ENCODE measurements around the gene ATOSA. TPM values are rescaled to one million over a fixed set of nuclear protein-coding genes. Genes with fewer than 3 reads are reported as not detected.

The ATOSA gene
- total and polyA plus RNA-seq, 2 of the 13 experiments (the other 11 are each of a cell fraction or from before 2014, with no cell fraction given), result 6.6 to 16.3 TPM

DNA sequence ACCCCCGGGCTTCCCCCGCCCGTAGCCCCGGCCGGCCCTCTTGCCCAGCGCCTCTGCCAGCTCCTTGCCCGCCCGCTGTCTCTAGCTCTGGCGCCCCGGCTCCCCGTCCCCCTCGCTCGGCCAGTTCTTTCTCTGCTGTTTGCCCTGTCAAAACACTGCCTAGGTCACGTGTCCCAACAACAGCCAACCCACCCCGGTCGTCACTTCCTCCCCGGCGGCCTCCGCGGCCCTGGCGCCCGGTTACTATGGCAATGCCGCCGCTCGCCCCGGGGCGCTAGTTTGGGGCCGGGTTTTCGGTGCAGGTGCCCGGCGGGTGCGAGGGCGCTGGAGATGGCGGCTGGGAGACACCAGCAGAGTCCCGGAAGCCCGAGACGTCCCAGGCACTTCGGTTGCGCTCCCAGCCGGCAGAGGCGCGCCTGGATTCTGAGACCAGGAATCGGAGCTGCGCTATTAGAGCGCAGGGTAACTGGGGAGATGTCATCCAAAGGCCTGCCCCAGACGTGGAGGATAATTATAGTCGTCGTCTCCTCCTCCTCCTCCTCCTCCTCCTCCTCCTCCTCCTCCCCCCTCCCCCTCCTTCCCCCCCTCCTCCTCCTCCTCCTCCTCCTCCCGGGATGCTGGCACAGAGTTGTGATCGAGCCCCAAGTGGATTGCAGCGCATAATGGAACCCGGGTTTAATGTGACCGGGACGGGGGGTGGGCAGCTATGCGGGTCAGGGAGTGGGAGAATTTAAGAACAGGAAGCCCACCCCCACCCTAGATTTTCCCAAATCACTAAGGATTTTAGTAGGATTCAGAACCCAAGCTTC lies at the start of gene ATOSA (continued):
- TF ChIP-seq, protein P1, sequence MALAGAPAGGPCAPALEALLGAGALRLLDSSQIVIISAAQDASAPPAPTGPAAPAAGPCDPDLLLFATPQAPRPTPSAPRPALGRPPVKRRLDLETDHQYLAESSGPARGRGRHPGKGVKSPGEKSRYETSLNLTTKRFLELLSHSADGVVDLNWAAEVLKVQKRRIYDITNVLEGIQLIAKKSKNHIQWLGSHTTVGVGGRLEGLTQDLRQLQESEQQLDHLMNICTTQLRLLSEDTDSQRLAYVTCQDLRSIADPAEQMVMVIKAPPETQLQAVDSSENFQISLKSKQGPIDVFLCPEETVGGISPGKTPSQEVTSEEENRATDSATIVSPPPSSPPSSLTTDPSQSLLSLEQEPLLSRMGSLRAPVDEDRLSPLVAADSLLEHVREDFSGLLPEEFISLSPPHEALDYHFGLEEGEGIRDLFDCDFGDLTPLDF (CRISPR knock-in tag; IDR thresholded peaks at IDR 0.05), result 0 out of 2 replicates have a peak, but pooled peaks have one; percentile 52
- TF ChIP-seq, protein P2, sequence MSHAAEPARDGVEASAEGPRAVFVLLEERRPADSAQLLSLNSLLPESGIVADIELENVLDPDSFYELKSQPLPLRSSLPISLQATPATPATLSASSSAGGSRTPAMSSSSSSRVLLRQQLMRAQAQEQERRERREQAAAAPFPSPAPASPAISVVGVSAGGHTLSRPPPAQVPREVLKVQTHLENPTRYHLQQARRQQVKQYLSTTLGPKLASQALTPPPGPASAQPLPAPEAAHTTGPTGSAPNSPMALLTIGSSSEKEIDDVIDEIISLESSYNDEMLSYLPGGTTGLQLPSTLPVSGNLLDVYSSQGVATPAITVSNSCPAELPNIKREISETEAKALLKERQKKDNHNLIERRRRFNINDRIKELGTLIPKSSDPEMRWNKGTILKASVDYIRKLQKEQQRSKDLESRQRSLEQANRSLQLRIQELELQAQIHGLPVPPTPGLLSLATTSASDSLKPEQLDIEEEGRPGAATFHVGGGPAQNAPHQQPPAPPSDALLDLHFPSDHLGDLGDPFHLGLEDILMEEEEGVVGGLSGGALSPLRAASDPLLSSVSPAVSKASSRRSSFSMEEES (CRISPR knock-in tag; IDR thresholded peaks at IDR 0.05), result peak; percentile 66; the same call in 1 of the 2 replicates
- TF ChIP-seq ZNF501 (CRISPR knock-in tag; IDR thresholded peaks at IDR 0.05) (peak; percentile 11), CREB1 (IDR thresholded peaks at IDR 0.05) (peak; percentile 78), CREB1 (CRISPR knock-in tag; IDR thresholded peaks at IDR 0.05) (peak; percentile 91), TOPORS (CRISPR knock-in tag; IDR thresholded peaks at IDR 0.05) (peak; percentile 34; the same call in 1 of the 2 replicates)
- TF ChIP-seq, protein P3, sequence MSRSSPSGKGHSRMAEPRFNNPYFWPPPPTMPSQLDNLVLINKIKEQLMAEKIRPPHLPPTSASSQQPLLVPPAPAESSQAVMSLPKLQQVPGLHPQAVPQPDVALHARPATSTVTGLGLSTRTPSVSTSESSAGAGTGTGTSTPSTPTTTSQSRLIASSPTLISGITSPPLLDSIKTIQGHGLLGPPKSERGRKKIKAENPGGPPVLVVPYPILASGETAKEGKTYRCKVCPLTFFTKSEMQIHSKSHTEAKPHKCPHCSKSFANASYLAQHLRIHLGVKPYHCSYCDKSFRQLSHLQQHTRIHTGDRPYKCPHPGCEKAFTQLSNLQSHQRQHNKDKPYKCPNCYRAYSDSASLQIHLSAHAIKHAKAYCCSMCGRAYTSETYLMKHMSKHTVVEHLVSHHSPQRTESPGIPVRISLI (CRISPR knock-in tag; IDR thresholded peaks at IDR 0.05; ENCODE audit: borderline replicate concordance), result no peak; the same call in 1 of the 2 replicates
- TF ChIP-seq, protein P4, sequence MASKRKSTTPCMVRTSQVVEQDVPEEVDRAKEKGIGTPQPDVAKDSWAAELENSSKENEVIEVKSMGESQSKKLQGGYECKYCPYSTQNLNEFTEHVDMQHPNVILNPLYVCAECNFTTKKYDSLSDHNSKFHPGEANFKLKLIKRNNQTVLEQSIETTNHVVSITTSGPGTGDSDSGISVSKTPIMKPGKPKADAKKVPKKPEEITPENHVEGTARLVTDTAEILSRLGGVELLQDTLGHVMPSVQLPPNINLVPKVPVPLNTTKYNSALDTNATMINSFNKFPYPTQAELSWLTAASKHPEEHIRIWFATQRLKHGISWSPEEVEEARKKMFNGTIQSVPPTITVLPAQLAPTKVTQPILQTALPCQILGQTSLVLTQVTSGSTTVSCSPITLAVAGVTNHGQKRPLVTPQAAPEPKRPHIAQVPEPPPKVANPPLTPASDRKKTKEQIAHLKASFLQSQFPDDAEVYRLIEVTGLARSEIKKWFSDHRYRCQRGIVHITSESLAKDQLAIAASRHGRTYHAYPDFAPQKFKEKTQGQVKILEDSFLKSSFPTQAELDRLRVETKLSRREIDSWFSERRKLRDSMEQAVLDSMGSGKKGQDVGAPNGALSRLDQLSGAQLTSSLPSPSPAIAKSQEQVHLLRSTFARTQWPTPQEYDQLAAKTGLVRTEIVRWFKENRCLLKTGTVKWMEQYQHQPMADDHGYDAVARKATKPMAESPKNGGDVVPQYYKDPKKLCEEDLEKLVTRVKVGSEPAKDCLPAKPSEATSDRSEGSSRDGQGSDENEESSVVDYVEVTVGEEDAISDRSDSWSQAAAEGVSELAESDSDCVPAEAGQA (IDR thresholded peaks at IDR 0.05; ENCODE audit: low read depth), result peak; percentile 73
- TF ChIP-seq, protein P4 (CRISPR knock-in tag; IDR thresholded peaks at IDR 0.05; ENCODE audit: borderline replicate concordance), result no peak
- TF ChIP-seq, protein P5, sequence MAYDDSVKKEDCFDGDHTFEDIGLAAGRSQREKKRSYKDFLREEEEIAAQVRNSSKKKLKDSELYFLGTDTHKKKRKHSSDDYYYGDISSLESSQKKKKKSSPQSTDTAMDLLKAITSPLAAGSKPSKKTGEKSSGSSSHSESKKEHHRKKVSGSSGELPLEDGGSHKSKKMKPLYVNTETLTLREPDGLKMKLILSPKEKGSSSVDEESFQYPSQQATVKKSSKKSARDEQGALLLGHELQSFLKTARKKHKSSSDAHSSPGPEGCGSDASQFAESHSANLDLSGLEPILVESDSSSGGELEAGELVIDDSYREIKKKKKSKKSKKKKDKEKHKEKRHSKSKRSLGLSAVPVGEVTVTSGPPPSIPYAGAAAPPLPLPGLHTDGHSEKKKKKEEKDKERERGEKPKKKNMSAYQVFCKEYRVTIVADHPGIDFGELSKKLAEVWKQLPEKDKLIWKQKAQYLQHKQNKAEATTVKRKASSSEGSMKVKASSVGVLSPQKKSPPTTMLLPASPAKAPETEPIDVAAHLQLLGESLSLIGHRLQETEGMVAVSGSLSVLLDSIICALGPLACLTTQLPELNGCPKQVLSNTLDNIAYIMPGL (CRISPR knock-in tag; IDR thresholded peaks at IDR 0.05; ENCODE audit: borderline replicate concordance in 1 of 2, low read depth in 1 of 2), result peak; percentile 31 to 66; a peak in 2 of 4 replicates
- TF ChIP-seq, protein P6, sequence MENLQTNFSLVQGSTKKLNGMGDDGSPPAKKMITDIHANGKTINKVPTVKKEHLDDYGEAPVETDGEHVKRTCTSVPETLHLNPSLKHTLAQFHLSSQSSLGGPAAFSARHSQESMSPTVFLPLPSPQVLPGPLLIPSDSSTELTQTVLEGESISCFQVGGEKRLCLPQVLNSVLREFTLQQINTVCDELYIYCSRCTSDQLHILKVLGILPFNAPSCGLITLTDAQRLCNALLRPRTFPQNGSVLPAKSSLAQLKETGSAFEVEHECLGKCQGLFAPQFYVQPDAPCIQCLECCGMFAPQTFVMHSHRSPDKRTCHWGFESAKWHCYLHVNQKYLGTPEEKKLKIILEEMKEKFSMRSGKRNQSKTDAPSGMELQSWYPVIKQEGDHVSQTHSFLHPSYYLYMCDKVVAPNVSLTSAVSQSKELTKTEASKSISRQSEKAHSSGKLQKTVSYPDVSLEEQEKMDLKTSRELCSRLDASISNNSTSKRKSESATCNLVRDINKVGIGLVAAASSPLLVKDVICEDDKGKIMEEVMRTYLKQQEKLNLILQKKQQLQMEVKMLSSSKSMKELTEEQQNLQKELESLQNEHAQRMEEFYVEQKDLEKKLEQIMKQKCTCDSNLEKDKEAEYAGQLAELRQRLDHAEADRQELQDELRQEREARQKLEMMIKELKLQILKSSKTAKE (CRISPR knock-in tag; IDR thresholded peaks at IDR 0.05; ENCODE audit: borderline replicate concordance), result no peak

Data from HepG2 (cell line).